Endothelial cell of umbilical vein (primary cell): ENCODE measurements around the gene CACNA1C. TPM values are rescaled to one million over a fixed set of nuclear protein-coding genes. Genes with fewer than 3 reads are reported as not detected.

ENCODE experiments used
- BruUV-seq: library from RNA; stranded (reverse); fragments of 400-500 nt; replicated peaks from 2 replicates; lab custom pipeline; 2021; lab: Mats Ljungman, UMichigan
- CTCF ChIA-PET: fragments of 300-600, 350-600 bp; sonication (Branson Sonifier 250); formaldehyde crosslinking; loops from one replicate; lab custom pipeline; 2021; ENCODE audit warnings: antibody characterized with exemption, inconsistent platforms; lab: Charles Lee
- POLR2A ChIA-PET: fragments of 300-600, 350-600 bp; sonication (Branson Sonifier 250); formaldehyde crosslinking; loops from one replicate; lab custom pipeline; 2021; ENCODE audit warnings: antibody characterized with exemption, inconsistent platforms; lab: Charles Lee
- DNase-seq: peaks from one replicate; pipeline ENCODE4 v3.0.0-alpha.2; 2011; ENCODE audit warnings: low read depth, low spot score
- FAIRE-seq: peaks from 2 replicates; lab custom pipeline; 2011; peaks lifted over from hg19 to GRCh38; lab: Jason Lieb, UNC
- H2AFZ ChIP-seq: 2 replicates; pipeline ENCODE4 v1.6.0; 2012; ENCODE audit warnings: low read depth, low read length, control low read depth, inconsistent platforms
- H3K27ac ChIP-seq: 2 replicates; pipeline ENCODE4 v1.5.1; 2011; ENCODE audit warnings: low read depth, mild to moderate bottlenecking, control low read depth, low read length, moderate library complexity; ENCODE audit not compliant: insufficient read depth
- H3K27me3 ChIP-seq, 2 experiments: 2 replicates each; pipeline versions ENCODE4 v1.6.0 to v1.6.1; 2011; ENCODE audit warnings: low read length in 2 of 2, mixed read lengths in 1 of 2; ENCODE audit not compliant: control insufficient read depth in 2 of 2, insufficient read depth in 2 of 2
- H3K36me3 ChIP-seq, 2 experiments: 2 replicates in 1 of 2; 3 replicates in 1 of 2; pipeline ENCODE4 v1.5.1; 2011; ENCODE audit warnings: low read length in 2 of 2, mild to moderate bottlenecking in 1 of 2, moderate library complexity in 1 of 2; ENCODE audit not compliant: control insufficient read depth in 2 of 2, insufficient read depth in 2 of 2; ENCODE audit errors: extremely low read depth in 1 of 2
- H3K4me1 ChIP-seq: 3 replicates; pipeline ENCODE4 v1.5.1; 2011; ENCODE audit warnings: mild to moderate bottlenecking, low read length; ENCODE audit not compliant: control insufficient read depth, insufficient read depth; ENCODE audit errors: extremely low read depth
- H3K4me2 ChIP-seq: 2 replicates; pipeline ENCODE4 v1.6.1; 2011; ENCODE audit warnings: low read length, control low read depth, mixed read lengths; ENCODE audit not compliant: insufficient read depth
- H3K4me3 ChIP-seq, 3 experiments: fragments of 200-600 bp in 1 of 3; sonication (generic), shearing (Covaris generic) in 1 of 3; replicated peaks in 1 of 3; 2 replicates each; pipeline ENCODE4 v1.5.1; 2011 to 2016; ENCODE audit warnings: control low read depth in 3 of 3, low read length in 3 of 3, mild to moderate bottlenecking in 2 of 3, inconsistent platforms in 1 of 3, low read depth in 1 of 3, moderate library complexity in 1 of 3; ENCODE audit not compliant: insufficient read depth in 1 of 3
- H3K79me2 ChIP-seq: 2 replicates; pipeline ENCODE4 v1.6.0; 2012; ENCODE audit warnings: low read length, inconsistent platforms; ENCODE audit not compliant: control insufficient read depth, insufficient read depth
- H3K9ac ChIP-seq: replicated peaks from 2 replicates; pipeline ENCODE3; 2011; ENCODE audit warnings: low read length, control low read depth; ENCODE audit not compliant: insufficient read depth; ENCODE audit errors: extremely low read depth
- H3K9me1 ChIP-seq: replicated peaks from 3 replicates; pipeline ENCODE4 v1.6.0; 2011; ENCODE audit warnings: mild to moderate bottlenecking, low read length; ENCODE audit not compliant: control insufficient read depth, insufficient read depth; ENCODE audit errors: extremely low read depth
- H3K9me3 ChIP-seq: replicated peaks from 2 replicates; pipeline ENCODE4 v1.5.1; 2012; ENCODE audit warnings: low read length, inconsistent platforms; ENCODE audit not compliant: control insufficient read depth, insufficient read depth
- H4K20me1 ChIP-seq: replicated peaks from 2 replicates; pipeline ENCODE3; 2011; ENCODE audit warnings: mild to moderate bottlenecking, low read length; ENCODE audit not compliant: control insufficient read depth, insufficient read depth; ENCODE audit errors: extremely low read depth
- CTCF ChIP-seq, 2 donors: IDR thresholded peaks; 1 replicate in 1 of 2; 2 replicates in 1 of 2; pipeline ENCODE4 v1.5.1; 2011; ENCODE audit warnings: low read length in 2 of 2, mild to moderate bottlenecking in 2 of 2, moderate library complexity in 2 of 2, control low read depth in 1 of 2, inconsistent platforms in 1 of 2, low read depth in 1 of 2; ENCODE audit not compliant: insufficient read depth in 1 of 2; ENCODE audit errors: extremely low read depth in 1 of 2
- EZH2 ChIP-seq: IDR thresholded peaks from 2 replicates; pipeline ENCODE4 v1.6.1; 2012; ENCODE audit warnings: borderline replicate concordance, low read depth, mild to moderate bottlenecking, moderate library complexity, low read length, inconsistent platforms; ENCODE audit not compliant: severe bottlenecking
- FOS ChIP-seq: IDR thresholded peaks from 2 replicates; pipeline ENCODE4 v1.6.1; 2011; ENCODE audit warnings: mild to moderate bottlenecking, low read length, moderate library complexity, borderline replicate concordance; ENCODE audit not compliant: insufficient read depth
- GATA2 ChIP-seq: IDR thresholded peaks from 2 replicates; pipeline ENCODE4 v1.7.0; 2011; ENCODE audit warnings: low read depth, mild to moderate bottlenecking, moderate library complexity, mixed read lengths, low read length; ENCODE audit not compliant: insufficient read length, insufficient read depth
- JUN ChIP-seq: IDR thresholded peaks from 2 replicates; pipeline ENCODE4 v1.6.1; 2011; ENCODE audit warnings: borderline replicate concordance, low read depth; ENCODE audit not compliant: insufficient read length, insufficient read depth
- MAX ChIP-seq: IDR thresholded peaks from 2 replicates; pipeline ENCODE4 v1.6.1; 2011; ENCODE audit not compliant: insufficient read depth, insufficient read length
- MYC ChIP-seq: IDR thresholded peaks from one replicate; pipeline ENCODE4 v1.6.1; 2011; ENCODE audit warnings: mild to moderate bottlenecking, low read depth, low read length
- POLR2A ChIP-seq: IDR thresholded peaks from 2 replicates; pipeline ENCODE4 v1.6.1; 2012; ENCODE audit warnings: low read depth, mild to moderate bottlenecking, control low read depth, low read length
- POLR2AphosphoS5 ChIP-seq: IDR thresholded peaks from 2 replicates; pipeline ENCODE4 v1.6.1; 2012; ENCODE audit warnings: low read depth, mild to moderate bottlenecking, control low read depth, low read length, moderate library complexity; ENCODE audit not compliant: insufficient read depth
- dilution Hi-C: fragments of 300-500 bp; cut with MboI; formaldehyde crosslinking; loops from one replicate; pipeline ENCODE4 v1.15.0; 2019; ENCODE audit warnings: low sequenced_read_pairs; ENCODE audit not compliant: extremely low pct_ligation_motif_present
- intact Hi-C: fragments of 100-400 bp; cut with micrococcal nuclease; formaldehyde crosslinking; loops from one replicate; pipeline ENCODE4 v1.10.0; 2022
- polyA plus RNA-seq, 4 experiments: library from polyadenylated mRNA; depleted of rRNA in 3 of 4; stranded (reverse) in 3 of 4; unstranded in 1 of 4; fragments of >200 nt; gene quantifications; 2 replicates each; pipeline versions ENCODE4 v1.2.1 to v1.2.3, GENCODE V29; 2011 to 2012; ENCODE audit warnings: missing spikeins in 1 of 4
- total RNA-seq: library from RNA; stranded (reverse); gene quantifications from 2 replicates; pipeline ENCODE4 v1.2.3, GENCODE V29; 2021

The CACNA1C gene
- total and polyA plus RNA-seq, 2 donors (not counting 3 experiments of a cell fraction or from before 2014, with no cell fraction given) = not detected

- dilution Hi-C loops = no loop called here
- BruUV-seq = no TSS peak
Measured at GRCh38 chr12:2240984-2241383, 188.2 kb downstream of the CACNA1C start.

More at GRCh38 chr12:2240984-2241383, 188.2 kb downstream of the CACNA1C start:
- TF ChIP-seq POLR2AphosphoS5 (no peak), CTCF (IDR thresholded peaks at IDR 0.05; ENCODE audit: extremely low read depth in 1 of 2, insufficient read depth in 1 of 2, low read depth in 1 of 2, low read length in 2 of 2) (no peak), MYC (no peak), JUN (no peak), GATA2 (no peak), FOS (no peak), POLR2A (no peak), MAX (no peak), EZH2 (no peak)
- no peak overlapping the region for H3K9ac ChIP-seq
- no peaks in the 10 kb centered on the region for H3K79me2 ChIP-seq
- H4K20me1 ChIP-seq = no peaks in the 10 kb centered on the region
- no peak overlapping the region for H2AFZ ChIP-seq
- no peaks in the 10 kb centered on the region for H3K9me1 ChIP-seq
- no peaks in the 10 kb centered on the region for H3K9me3 ChIP-seq
- no peak overlapping the region for H3K4me3 ChIP-seq
- intact Hi-C loops = no loop called here
- CTCF ChIA-PET = no interaction called here
- H3K4me2 ChIP-seq = no peak overlapping the region
- H3K27ac ChIP-seq = no peak overlapping the region
- H3K36me3 ChIP-seq = no peaks in the 10 kb centered on the region
- POLR2A ChIA-PET = no interaction called here
- no peak for DNase-seq
- no peaks in the 10 kb centered on the region for H3K27me3 ChIP-seq
- FAIRE-seq = no peak
- H3K4me1 ChIP-seq = no peaks in the 10 kb centered on the region
